WTC11 (cell line): ENCODE results near the gene UNCX. TPM values are rescaled to one million over a fixed set of nuclear protein-coding genes. Genes with fewer than 3 reads are reported as not detected.

Experiments
- ATAC-seq: fragments of 200-7000 bp; cut with Tn5 transposase; 2 replicates; pipeline ENCODE4 v1.10.0; 2021; ENCODE audit warnings: mild to moderate bottlenecking, moderate library complexity
- CTCF ChIA-PET: fragments of 300-600 bp; sonication (Branson Sonifier 250); formaldehyde crosslinking; loops from one replicate; lab custom pipeline; 2021; ENCODE audit warnings: antibody characterized with exemption; lab: Charles Lee
- POLR2A ChIA-PET: fragments of 350-600 bp; sonication (Branson Sonifier 250); formaldehyde crosslinking; loops from one replicate; lab custom pipeline; 2021; ENCODE audit warnings: antibody characterized with exemption; lab: Charles Lee
- DNase-seq: peaks from one replicate; pipeline ENCODE4 v3.0.0; 2021; ENCODE audit warnings: low spot score
- H3K27ac Mint-ChIP-seq: 2 replicates; pipeline ENCODE4 v1.8.0; 2021; ENCODE audit warnings: mixed read lengths
- H3K27me3 Mint-ChIP-seq: 2 replicates; pipeline ENCODE4 v1.8.0; 2021; ENCODE audit warnings: low read depth, mild to moderate bottlenecking, moderate library complexity, mixed read lengths
- H3K36me3 Mint-ChIP-seq: 2 replicates; pipeline ENCODE4 v1.8.0; 2021; ENCODE audit warnings: mixed read lengths
- H3K4me1 Mint-ChIP-seq: 2 replicates; pipeline ENCODE4 v1.8.0; 2022; ENCODE audit warnings: mixed read lengths
- H3K4me3 Mint-ChIP-seq: 2 replicates; pipeline ENCODE4 v1.8.0; 2021; ENCODE audit warnings: mild to moderate bottlenecking, moderate library complexity, mixed read lengths
- H3K9me3 Mint-ChIP-seq: 2 replicates; pipeline ENCODE4 v1.8.0; 2021; ENCODE audit warnings: mixed read lengths
- ATF1 ChIP-seq: sonication (generic); formaldehyde crosslinking; IDR thresholded peaks from 2 replicates; pipeline ENCODE4 v1.8.1; 2023; ENCODE audit warnings: mild to moderate bottlenecking, moderate library complexity, missing genetic modification reagents
- CREM ChIP-seq: sonication (generic); formaldehyde crosslinking; IDR thresholded peaks from 2 replicates; pipeline ENCODE4 v1.8.1; 2022; ENCODE audit warnings: mild to moderate bottlenecking, missing genetic modification reagents, moderate library complexity
- ETV6 ChIP-seq: sonication (generic); formaldehyde crosslinking; IDR thresholded peaks from 2 replicates; pipeline ENCODE4 v1.8.1; 2022; ENCODE audit warnings: mild to moderate bottlenecking, missing genetic modification reagents
- GTF2I ChIP-seq: fragments of 250-450 bp; sonication (Bioruptor Pico); conservative IDR thresholded peaks from 2 replicates; pipeline ENCODE4 v1.4.0; 2021; ENCODE audit warnings: mild to moderate bottlenecking
- KAT7 ChIP-seq: sonication (generic); formaldehyde crosslinking; IDR thresholded peaks from 2 replicates; pipeline ENCODE4 v1.8.1; 2023; ENCODE audit warnings: missing genetic modification reagents, mild to moderate bottlenecking, borderline replicate concordance
- MYBL2 ChIP-seq: sonication (generic); formaldehyde crosslinking; IDR thresholded peaks from 2 replicates; pipeline ENCODE4 v1.8.1; 2023; ENCODE audit warnings: mild to moderate bottlenecking, moderate library complexity, missing genetic modification reagents
- NR2C2 ChIP-seq: sonication (generic); formaldehyde crosslinking; IDR thresholded peaks from 2 replicates; pipeline ENCODE4 v1.8.0; 2022; ENCODE audit warnings: mild to moderate bottlenecking, missing genetic modification reagents
- NR3C1 ChIP-seq: sonication (generic); formaldehyde crosslinking; conservative IDR thresholded peaks from 2 replicates; pipeline ENCODE4 v1.8.1; 2023; ENCODE audit warnings: low read depth, mild to moderate bottlenecking, missing genetic modification reagents
- OVOL2 ChIP-seq: fragments of 250-450 bp; sonication (Bioruptor Pico); IDR thresholded peaks from 2 replicates; pipeline ENCODE4 v1.9.0; 2021; ENCODE audit warnings: mild to moderate bottlenecking, borderline replicate concordance
- SMAD3 ChIP-seq: sonication (generic); formaldehyde crosslinking; IDR thresholded peaks from 2 replicates; pipeline ENCODE4 v1.8.0; 2022; ENCODE audit warnings: missing genetic modification reagents, mild to moderate bottlenecking, borderline replicate concordance
- ZNF232 ChIP-seq: sonication (generic); formaldehyde crosslinking; IDR thresholded peaks from 2 replicates; pipeline ENCODE4 v1.8.0; 2022; ENCODE audit warnings: mild to moderate bottlenecking, missing genetic modification reagents
- ZNF317 ChIP-seq: sonication (generic); formaldehyde crosslinking; IDR thresholded peaks from 2 replicates; pipeline ENCODE4 v1.8.1; 2023; ENCODE audit warnings: low read depth, mild to moderate bottlenecking, moderate library complexity, missing genetic modification reagents, borderline replicate concordance
- ZNF396 ChIP-seq: fragments of 250-450 bp; sonication (Bioruptor Pico); IDR thresholded peaks from 2 replicates; pipeline ENCODE4 v1.8.0; 2021; ENCODE audit warnings: mild to moderate bottlenecking, moderate library complexity, borderline replicate concordance
- total RNA-seq: library from RNA; stranded (reverse); gene quantifications from 3 replicates; pipeline ENCODE4 v1.2.3, GENCODE V29; 2021
- TF ChIP-seq, protein P1 (sequence below): fragments of 250-450 bp; sonication (Bioruptor Pico); IDR thresholded peaks from 2 replicates; pipeline ENCODE4 v1.9.0; 2021; ENCODE audit warnings: mild to moderate bottlenecking
- TF ChIP-seq, protein P2 (sequence below): sonication (generic); formaldehyde crosslinking; IDR thresholded peaks from 2 replicates; pipeline ENCODE4 v1.8.1; 2022; ENCODE audit warnings: mild to moderate bottlenecking, moderate library complexity, missing genetic modification reagents
- TF ChIP-seq, protein P3 (sequence below): sonication (generic); formaldehyde crosslinking; IDR thresholded peaks from 2 replicates; pipeline ENCODE4 v1.8.0; 2023; ENCODE audit warnings: mild to moderate bottlenecking, missing genetic modification reagents
- TF ChIP-seq, protein P4 (sequence below): sonication (generic); formaldehyde crosslinking; IDR thresholded peaks from 2 replicates; pipeline ENCODE4 v1.8.0; 2022; ENCODE audit warnings: mild to moderate bottlenecking, missing genetic modification reagents
- TF ChIP-seq, protein P5 (sequence below): fragments of 250-450 bp; sonication (Bioruptor Pico); IDR thresholded peaks from 2 replicates; pipeline ENCODE4 v1.9.0; 2021; ENCODE audit warnings: mild to moderate bottlenecking, borderline replicate concordance
- TF ChIP-seq, protein P6 (sequence below): sonication (generic); formaldehyde crosslinking; IDR thresholded peaks from 2 replicates; pipeline ENCODE4 v1.8.1; 2023; ENCODE audit warnings: mild to moderate bottlenecking, moderate library complexity, missing genetic modification reagents

Gene UNCX
- total RNA-seq, 1 experiment from 2014 or later, result not detected

DNA sequence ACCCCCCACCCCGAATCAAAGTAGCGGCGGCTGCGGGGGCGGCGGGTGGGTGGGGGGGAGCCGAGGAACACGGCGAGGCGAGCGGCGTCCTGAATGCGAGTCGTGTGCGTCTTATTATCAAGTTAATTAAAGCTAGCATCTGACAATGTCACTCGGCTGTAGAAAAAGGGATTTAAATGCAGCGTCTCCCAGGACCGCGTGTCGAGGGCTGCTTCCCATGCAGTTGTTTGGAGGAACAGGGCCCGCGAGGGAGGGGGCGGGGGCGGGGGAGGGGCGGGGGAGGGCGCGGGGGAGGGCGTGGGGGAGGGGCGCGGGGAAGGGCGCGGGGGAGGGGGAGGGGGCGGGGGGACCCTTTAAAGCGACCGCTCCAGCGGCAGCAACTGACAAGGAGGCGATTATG is 2.7 kb upstream of the UNCX start:
- Mint-ChIP-seq H3K27me3 (peaks cover 90% of the 10 kb centered on the region), H3K4me3 (peak overlapping the region; percentile 27; the same call in 1 of the 2 replicates), H3K4me1 (peaks cover 58% of the 10 kb centered on the region), H3K36me3 (no peaks in the 10 kb centered on the region), H3K9me3 (no peaks in the 10 kb centered on the region), H3K27ac (no peak overlapping the region)
- CTCF ChIA-PET, result interaction anchor here (0.6 to 1.2 kb wide), 3 partner anchors 10 to 190 kb away, joined by 3 to 4 read pairs (median 4); no protein-coding TSS in a partner anchor
- POLR2A ChIA-PET, result no interaction called here
- DNase-seq, result peak; percentile 36
- no peak for ATAC-seq
- TF ChIP-seq ATF1, result no peak
- no peak for TF ChIP-seq ZNF232 (CRISPR knock-in tag)
- no peak for TF ChIP-seq ZNF317 (CRISPR knock-in tag)
- TF ChIP-seq, protein P1, sequence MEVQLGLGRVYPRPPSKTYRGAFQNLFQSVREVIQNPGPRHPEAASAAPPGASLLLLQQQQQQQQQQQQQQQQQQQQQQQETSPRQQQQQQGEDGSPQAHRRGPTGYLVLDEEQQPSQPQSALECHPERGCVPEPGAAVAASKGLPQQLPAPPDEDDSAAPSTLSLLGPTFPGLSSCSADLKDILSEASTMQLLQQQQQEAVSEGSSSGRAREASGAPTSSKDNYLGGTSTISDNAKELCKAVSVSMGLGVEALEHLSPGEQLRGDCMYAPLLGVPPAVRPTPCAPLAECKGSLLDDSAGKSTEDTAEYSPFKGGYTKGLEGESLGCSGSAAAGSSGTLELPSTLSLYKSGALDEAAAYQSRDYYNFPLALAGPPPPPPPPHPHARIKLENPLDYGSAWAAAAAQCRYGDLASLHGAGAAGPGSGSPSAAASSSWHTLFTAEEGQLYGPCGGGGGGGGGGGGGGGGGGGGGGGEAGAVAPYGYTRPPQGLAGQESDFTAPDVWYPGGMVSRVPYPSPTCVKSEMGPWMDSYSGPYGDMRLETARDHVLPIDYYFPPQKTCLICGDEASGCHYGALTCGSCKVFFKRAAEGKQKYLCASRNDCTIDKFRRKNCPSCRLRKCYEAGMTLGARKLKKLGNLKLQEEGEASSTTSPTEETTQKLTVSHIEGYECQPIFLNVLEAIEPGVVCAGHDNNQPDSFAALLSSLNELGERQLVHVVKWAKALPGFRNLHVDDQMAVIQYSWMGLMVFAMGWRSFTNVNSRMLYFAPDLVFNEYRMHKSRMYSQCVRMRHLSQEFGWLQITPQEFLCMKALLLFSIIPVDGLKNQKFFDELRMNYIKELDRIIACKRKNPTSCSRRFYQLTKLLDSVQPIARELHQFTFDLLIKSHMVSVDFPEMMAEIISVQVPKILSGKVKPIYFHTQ, result no peak
- TF ChIP-seq NR3C1, result no peak
- no peak for TF ChIP-seq CREM (CRISPR knock-in tag)
- TF ChIP-seq, protein P2, sequence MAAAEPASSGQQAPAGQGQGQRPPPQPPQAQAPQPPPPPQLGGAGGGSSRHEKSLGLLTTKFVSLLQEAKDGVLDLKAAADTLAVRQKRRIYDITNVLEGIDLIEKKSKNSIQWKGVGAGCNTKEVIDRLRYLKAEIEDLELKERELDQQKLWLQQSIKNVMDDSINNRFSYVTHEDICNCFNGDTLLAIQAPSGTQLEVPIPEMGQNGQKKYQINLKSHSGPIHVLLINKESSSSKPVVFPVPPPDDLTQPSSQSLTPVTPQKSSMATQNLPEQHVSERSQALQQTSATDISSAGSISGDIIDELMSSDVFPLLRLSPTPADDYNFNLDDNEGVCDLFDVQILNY (CRISPR knock-in tag), result no peak
- TF ChIP-seq MYBL2 (CRISPR knock-in tag), result no peak
- TF ChIP-seq KAT7 (CRISPR knock-in tag), result no peak
- TF ChIP-seq, protein P3, sequence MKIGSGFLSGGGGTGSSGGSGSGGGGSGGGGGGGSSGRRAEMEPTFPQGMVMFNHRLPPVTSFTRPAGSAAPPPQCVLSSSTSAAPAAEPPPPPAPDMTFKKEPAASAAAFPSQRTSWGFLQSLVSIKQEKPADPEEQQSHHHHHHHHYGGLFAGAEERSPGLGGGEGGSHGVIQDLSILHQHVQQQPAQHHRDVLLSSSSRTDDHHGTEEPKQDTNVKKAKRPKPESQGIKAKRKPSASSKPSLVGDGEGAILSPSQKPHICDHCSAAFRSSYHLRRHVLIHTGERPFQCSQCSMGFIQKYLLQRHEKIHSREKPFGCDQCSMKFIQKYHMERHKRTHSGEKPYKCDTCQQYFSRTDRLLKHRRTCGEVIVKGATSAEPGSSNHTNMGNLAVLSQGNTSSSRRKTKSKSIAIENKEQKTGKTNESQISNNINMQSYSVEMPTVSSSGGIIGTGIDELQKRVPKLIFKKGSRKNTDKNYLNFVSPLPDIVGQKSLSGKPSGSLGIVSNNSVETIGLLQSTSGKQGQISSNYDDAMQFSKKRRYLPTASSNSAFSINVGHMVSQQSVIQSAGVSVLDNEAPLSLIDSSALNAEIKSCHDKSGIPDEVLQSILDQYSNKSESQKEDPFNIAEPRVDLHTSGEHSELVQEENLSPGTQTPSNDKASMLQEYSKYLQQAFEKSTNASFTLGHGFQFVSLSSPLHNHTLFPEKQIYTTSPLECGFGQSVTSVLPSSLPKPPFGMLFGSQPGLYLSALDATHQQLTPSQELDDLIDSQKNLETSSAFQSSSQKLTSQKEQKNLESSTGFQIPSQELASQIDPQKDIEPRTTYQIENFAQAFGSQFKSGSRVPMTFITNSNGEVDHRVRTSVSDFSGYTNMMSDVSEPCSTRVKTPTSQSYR (CRISPR knock-in tag), result no peak
- no peak for TF ChIP-seq SMAD3 (CRISPR knock-in tag)
- no peak for TF ChIP-seq OVOL2 (CRISPR knock-in tag)
- no peak for TF ChIP-seq GTF2I (CRISPR knock-in tag)
- TF ChIP-seq, protein P4, sequence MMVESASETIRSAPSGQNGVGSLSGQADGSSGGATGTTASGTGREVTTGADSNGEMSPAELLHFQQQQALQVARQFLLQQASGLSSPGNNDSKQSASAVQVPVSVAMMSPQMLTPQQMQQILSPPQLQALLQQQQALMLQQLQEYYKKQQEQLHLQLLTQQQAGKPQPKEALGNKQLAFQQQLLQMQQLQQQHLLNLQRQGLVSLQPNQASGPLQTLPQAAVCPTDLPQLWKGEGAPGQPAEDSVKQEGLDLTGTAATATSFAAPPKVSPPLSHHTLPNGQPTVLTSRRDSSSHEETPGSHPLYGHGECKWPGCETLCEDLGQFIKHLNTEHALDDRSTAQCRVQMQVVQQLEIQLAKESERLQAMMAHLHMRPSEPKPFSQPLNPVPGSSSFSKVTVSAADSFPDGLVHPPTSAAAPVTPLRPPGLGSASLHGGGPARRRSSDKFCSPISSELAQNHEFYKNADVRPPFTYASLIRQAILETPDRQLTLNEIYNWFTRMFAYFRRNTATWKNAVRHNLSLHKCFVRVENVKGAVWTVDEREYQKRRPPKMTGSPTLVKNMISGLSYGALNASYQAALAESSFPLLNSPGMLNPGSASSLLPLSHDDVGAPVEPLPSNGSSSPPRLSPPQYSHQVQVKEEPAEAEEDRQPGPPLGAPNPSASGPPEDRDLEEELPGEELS (CRISPR knock-in tag), result no peak
- no peak for TF ChIP-seq NR2C2
- no peak for TF ChIP-seq ZNF396 (CRISPR knock-in tag)

DNA sequence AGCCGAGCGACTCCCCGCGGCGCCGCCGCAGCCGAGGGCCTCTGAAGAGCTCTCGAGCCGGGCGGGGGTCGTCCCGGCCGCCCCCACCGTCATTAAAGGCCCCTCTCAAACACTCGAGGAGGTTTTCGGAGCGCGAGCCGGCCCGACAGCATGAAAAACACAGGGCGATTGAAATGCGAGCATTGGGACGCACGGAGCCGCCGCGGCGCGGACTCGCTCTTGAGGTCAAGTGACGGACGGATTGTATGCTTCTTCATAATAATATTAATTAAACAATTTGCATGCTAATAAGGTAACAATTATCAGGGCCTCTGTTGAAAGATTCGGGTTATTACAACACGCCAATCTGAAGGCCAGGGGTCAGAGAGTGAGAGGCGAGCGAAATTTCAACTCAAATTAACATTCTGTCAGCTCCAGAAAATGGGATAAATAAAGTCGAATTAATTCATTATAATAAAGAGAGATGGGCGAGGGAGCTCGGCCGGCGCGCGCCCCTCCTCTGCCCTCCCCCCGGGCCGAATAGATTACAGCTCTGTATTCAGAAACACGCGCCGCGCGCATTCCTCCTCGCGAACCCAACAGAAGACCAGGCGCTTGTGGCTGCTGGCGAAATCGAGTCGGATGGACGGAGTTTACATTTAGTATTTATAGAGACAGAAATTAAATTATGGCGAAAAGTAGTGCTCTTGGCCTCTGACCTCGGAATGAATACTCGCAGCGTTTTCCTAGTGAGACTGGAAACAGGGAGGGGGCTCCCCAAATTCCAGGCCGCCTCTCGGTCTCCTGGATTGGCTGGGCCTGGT is 2.1 kb upstream of the UNCX start:
- H3K27me3 Mint-ChIP-seq, result peaks cover 90% of the 10 kb centered on the region
- CTCF ChIA-PET, result interaction anchor here (0.6 to 1.4 kb wide), 6 partner anchors 10 to 201 kb away, joined by 3 to 6 read pairs (median 4); no protein-coding TSS in a partner anchor
- H3K27ac Mint-ChIP-seq, result no peak overlapping the region
- POLR2A ChIA-PET, result no interaction called here
- ATAC-seq, result 0 out of 2 replicates have a peak, but pooled peaks have one; percentile 0
- H3K36me3 Mint-ChIP-seq, result no peaks in the 10 kb centered on the region
- DNase-seq, result peak; percentile 33
- peaks cover 58% of the 10 kb centered on the region for H3K4me1 Mint-ChIP-seq
- H3K9me3 Mint-ChIP-seq, result no peaks in the 10 kb centered on the region
- H3K4me3 Mint-ChIP-seq, result peak overlapping the region; percentile 44
- TF ChIP-seq NR3C1 (no peak), SMAD3 (CRISPR knock-in tag) (no peak), ETV6 (CRISPR knock-in tag) (no peak)
- TF ChIP-seq, protein P5, sequence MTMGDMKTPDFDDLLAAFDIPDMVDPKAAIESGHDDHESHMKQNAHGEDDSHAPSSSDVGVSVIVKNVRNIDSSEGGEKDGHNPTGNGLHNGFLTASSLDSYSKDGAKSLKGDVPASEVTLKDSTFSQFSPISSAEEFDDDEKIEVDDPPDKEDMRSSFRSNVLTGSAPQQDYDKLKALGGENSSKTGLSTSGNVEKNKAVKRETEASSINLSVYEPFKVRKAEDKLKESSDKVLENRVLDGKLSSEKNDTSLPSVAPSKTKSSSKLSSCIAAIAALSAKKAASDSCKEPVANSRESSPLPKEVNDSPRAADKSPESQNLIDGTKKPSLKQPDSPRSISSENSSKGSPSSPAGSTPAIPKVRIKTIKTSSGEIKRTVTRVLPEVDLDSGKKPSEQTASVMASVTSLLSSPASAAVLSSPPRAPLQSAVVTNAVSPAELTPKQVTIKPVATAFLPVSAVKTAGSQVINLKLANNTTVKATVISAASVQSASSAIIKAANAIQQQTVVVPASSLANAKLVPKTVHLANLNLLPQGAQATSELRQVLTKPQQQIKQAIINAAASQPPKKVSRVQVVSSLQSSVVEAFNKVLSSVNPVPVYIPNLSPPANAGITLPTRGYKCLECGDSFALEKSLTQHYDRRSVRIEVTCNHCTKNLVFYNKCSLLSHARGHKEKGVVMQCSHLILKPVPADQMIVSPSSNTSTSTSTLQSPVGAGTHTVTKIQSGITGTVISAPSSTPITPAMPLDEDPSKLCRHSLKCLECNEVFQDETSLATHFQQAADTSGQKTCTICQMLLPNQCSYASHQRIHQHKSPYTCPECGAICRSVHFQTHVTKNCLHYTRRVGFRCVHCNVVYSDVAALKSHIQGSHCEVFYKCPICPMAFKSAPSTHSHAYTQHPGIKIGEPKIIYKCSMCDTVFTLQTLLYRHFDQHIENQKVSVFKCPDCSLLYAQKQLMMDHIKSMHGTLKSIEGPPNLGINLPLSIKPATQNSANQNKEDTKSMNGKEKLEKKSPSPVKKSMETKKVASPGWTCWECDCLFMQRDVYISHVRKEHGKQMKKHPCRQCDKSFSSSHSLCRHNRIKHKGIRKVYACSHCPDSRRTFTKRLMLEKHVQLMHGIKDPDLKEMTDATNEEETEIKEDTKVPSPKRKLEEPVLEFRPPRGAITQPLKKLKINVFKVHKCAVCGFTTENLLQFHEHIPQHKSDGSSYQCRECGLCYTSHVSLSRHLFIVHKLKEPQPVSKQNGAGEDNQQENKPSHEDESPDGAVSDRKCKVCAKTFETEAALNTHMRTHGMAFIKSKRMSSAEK (CRISPR knock-in tag), result no peak
- TF ChIP-seq, protein P6, sequence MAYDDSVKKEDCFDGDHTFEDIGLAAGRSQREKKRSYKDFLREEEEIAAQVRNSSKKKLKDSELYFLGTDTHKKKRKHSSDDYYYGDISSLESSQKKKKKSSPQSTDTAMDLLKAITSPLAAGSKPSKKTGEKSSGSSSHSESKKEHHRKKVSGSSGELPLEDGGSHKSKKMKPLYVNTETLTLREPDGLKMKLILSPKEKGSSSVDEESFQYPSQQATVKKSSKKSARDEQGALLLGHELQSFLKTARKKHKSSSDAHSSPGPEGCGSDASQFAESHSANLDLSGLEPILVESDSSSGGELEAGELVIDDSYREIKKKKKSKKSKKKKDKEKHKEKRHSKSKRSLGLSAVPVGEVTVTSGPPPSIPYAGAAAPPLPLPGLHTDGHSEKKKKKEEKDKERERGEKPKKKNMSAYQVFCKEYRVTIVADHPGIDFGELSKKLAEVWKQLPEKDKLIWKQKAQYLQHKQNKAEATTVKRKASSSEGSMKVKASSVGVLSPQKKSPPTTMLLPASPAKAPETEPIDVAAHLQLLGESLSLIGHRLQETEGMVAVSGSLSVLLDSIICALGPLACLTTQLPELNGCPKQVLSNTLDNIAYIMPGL (CRISPR knock-in tag), result no peak
